ENCODE results near the gene ASPM. TPM values are rescaled to one million over a fixed set of nuclear protein-coding genes. Genes with fewer than 3 reads are reported as not detected.

The ASPM gene, protein sequence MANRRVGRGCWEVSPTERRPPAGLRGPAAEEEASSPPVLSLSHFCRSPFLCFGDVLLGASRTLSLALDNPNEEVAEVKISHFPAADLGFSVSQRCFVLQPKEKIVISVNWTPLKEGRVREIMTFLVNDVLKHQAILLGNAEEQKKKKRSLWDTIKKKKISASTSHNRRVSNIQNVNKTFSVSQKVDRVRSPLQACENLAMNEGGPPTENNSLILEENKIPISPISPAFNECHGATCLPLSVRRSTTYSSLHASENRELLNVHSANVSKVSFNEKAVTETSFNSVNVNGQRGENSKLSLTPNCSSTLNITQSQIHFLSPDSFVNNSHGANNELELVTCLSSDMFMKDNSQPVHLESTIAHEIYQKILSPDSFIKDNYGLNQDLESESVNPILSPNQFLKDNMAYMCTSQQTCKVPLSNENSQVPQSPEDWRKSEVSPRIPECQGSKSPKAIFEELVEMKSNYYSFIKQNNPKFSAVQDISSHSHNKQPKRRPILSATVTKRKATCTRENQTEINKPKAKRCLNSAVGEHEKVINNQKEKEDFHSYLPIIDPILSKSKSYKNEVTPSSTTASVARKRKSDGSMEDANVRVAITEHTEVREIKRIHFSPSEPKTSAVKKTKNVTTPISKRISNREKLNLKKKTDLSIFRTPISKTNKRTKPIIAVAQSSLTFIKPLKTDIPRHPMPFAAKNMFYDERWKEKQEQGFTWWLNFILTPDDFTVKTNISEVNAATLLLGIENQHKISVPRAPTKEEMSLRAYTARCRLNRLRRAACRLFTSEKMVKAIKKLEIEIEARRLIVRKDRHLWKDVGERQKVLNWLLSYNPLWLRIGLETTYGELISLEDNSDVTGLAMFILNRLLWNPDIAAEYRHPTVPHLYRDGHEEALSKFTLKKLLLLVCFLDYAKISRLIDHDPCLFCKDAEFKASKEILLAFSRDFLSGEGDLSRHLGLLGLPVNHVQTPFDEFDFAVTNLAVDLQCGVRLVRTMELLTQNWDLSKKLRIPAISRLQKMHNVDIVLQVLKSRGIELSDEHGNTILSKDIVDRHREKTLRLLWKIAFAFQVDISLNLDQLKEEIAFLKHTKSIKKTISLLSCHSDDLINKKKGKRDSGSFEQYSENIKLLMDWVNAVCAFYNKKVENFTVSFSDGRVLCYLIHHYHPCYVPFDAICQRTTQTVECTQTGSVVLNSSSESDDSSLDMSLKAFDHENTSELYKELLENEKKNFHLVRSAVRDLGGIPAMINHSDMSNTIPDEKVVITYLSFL (N-terminal part only)
- 19.9 to 30.2 TPM (median 28.2 TPM) in 5 replicates for total RNA-seq (2022; extraction: Qiagen RNA extraction; ENCODE audit: low read depth)

DNA sequence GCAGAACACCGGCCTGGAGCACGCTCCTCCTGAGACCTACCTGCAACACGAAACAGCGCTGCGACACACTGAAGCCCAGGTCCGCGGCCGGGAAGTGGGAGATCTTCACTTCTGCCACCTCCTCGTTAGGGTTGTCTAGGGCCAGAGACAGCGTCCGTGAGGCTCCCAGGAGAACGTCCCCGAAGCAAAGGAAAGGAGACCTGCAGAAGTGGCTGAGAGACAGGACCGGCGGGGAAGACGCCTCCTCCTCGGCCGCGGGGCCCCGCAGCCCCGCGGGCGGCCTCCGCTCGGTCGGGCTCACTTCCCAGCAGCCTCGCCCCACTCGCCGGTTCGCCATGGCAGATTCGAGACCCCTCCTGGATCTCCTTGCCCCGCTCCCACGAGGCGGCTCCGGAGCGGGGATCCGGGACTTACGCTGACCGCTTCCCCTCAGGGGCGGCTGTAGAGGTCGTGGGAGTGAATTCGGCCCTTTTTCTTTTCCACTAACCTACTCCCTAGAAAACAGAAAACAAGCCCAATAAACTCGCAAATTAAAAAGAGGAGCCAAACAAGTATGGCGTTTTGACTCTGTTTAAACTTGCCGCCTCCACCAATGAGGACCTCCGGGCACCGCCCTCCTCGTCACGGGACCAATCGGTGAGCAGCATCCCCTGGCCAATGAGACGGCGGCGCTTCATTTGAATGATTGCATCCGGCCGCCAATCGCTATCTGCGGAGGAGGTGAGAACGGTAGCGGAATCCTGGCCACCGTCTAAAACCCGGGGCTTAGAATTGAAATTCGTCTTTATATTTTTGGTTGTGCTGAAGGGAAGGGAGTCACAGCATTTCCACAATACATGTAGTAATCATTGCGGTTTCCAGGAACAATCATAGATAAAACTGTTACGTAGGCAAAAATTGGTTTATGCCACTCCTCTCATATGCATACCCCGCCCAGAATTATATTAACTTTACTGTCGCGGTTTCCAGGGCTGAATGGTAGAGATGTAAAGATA, at the start of gene ASPM:
TSS of gene ASPM (minus strand) at position 569 of the 995 bp plus-strand sequence. CDS start at position 337, 232 bp downstream.

DNA sequence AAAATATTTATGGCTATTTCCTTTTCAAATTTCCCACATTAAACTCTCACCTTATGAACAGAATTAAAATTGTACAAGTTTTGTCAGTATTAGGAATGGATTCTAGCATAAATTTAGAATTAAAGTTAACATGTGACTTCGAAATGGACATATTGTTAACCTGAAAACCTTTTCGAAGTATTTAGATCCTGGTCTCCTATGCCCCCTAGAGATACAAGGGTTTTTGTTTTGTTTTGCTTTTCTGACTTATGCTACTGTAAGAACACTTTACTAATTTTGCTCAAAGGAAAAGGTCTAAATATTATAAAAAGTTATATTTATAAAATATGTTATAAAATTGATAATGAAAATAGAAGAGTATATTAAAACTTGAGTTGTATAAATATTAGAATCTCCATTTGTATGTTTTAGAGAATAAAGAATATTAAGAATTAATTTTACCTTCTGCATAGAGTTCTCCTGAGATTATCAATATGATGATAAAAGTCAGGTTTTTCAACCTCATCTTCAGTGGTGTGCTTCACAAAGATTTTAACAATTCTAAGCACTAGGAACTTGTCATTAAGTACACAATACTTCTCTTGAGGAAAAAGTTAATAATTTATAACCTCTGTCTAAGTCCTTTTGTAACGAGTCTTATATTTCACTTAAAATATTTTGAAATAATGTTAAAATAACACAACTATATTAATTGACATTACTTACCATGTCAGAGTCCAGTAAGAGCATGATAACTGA, 79.6 kb downstream of the ASPM start, which contains the start of gene F13B:
TSS of gene F13B (minus strand) at position 542 of the 738 bp plus-strand sequence. CDS start at position 505, 37 bp downstream.

Other genes with a start within 250 kb of the ASPM start
- not detected in 5 replicates for gene CFHR2, start 202.9 kb downstream of the ASPM start, total RNA-seq (2022; extraction: Qiagen RNA extraction; ENCODE audit: low read depth)
- not detected in 5 replicates for gene CFHR5, start 169.1 kb downstream of the ASPM start, total RNA-seq (2022; extraction: Qiagen RNA extraction; ENCODE audit: low read depth)
- gene F13B, start 79.4 kb downstream of the ASPM start, total RNA-seq (2022; extraction: Qiagen RNA extraction; ENCODE audit: low read depth) = 0.05 to 0.13 TPM in 2 of 5 replicates, not detected in the others
- 2.8 to 5.0 TPM (median 4.1 TPM) in 5 replicates for gene ZBTB41, start 54.6 kb upstream of the ASPM start, total RNA-seq (2022; extraction: Qiagen RNA extraction; ENCODE audit: low read depth)
- gene CRB1, start 121.6 kb upstream of the ASPM start, total RNA-seq (2022; extraction: Qiagen RNA extraction; ENCODE audit: low read depth) = not detected in 5 replicates